Natural killer cell treated with Interleukin-12 subunit alpha and Interleukin-12 subunit beta and Interleukin-15 and Interleukin-18, amount 100 ng/mL, for 72 hours (primary cell): ENCODE results near the gene NEU1. TPM values are rescaled to one million over a fixed set of nuclear protein-coding genes. Genes with fewer than 3 reads are reported as not detected.

Experiments
- ATAC-seq, 2 donors: fragments of 150-1000 bp; cut with Tn5 transposase in 1 of 2; sonication (Bioruptor Pico), chemical (Tn5 transposase) in 1 of 2; 2 replicates each; pipeline ENCODE4 v1.10.0; 2021
- DNase-seq: peaks from one replicate; pipeline ENCODE4 v3.0.0; 2022; ENCODE audit warnings: low spot score
- H3K27ac Mint-ChIP-seq, 2 donors: 1 replicate in 1 of 2; 2 replicates in 1 of 2; pipeline ENCODE4 v1.8.0; 2022; ENCODE audit warnings: mixed read lengths in 2 of 2, mild to moderate bottlenecking in 1 of 2, moderate library complexity in 1 of 2
- H3K27me3 Mint-ChIP-seq, 2 donors: 1 replicate in 1 of 2; 2 replicates in 1 of 2; pipeline ENCODE4 v1.8.0; 2022; ENCODE audit warnings: mixed read lengths in 2 of 2
- H3K36me3 Mint-ChIP-seq: one replicate; pipeline ENCODE4 v1.8.0; 2022; ENCODE audit warnings: mixed read lengths
- H3K4me1 Mint-ChIP-seq, 2 donors: 1 replicate in 1 of 2; 2 replicates in 1 of 2; pipeline ENCODE4 v1.8.0; 2022; ENCODE audit warnings: low read depth in 2 of 2, mixed read lengths in 2 of 2, mild to moderate bottlenecking in 1 of 2
- H3K4me3 Mint-ChIP-seq: one replicate; pipeline ENCODE4 v1.8.0; 2022; ENCODE audit warnings: mixed read lengths
- H3K9me3 Mint-ChIP-seq: 2 replicates; pipeline ENCODE4 v1.8.0; 2022; ENCODE audit warnings: mixed read lengths
- total RNA-seq, 2 donors: library from RNA; stranded (reverse); gene quantifications; one replicate each; pipeline ENCODE4 v1.2.3, GENCODE V29; 2022

Gene NEU1
- total RNA-seq, 2 donors from 2014 or later, result 37.2 to 46.6 TPM

GRCh38 chr6:31900917-31901414 lies 38.3 kb upstream of the NEU1 start:
- Mint-ChIP-seq H3K36me3 (no peaks in the 10 kb centered on the region), H3K4me1 (peaks cover 35 to 39% of the 10 kb centered on the region in 2 donors), H3K4me3 (peak overlapping the region; percentile 30), H3K27ac (no peak overlapping the region), H3K27me3 (no peaks in the 10 kb centered on the region), H3K9me3 (no peaks in the 10 kb centered on the region)
- no peak for DNase-seq
- ATAC-seq, result no peak

- H3K4me1 Mint-ChIP-seq, result peaks cover 39 to 44% of the 10 kb centered on the region in 2 donors
- H3K36me3 Mint-ChIP-seq, result no peaks in the 10 kb centered on the region
- H3K4me3 Mint-ChIP-seq, result peak overlapping the region; percentile 95
- no peak for DNase-seq
- no peaks in the 10 kb centered on the region for H3K27me3 Mint-ChIP-seq
- ATAC-seq, result no peak
- H3K9me3 Mint-ChIP-seq, result no peaks in the 10 kb centered on the region
- peak overlapping the region; percentile 21 to 81 for H3K27ac Mint-ChIP-seq
Measured at GRCh38 chr6:31899882-31900722, 37.5 kb upstream of the NEU1 start.

GRCh38 chr6:31899215-31899614 lies 36.6 kb upstream of the NEU1 start:
- no peaks in the 10 kb centered on the region for H3K9me3 Mint-ChIP-seq
- H3K4me1 Mint-ChIP-seq, result peaks cover 39 to 44% of the 10 kb centered on the region in 2 donors
- ATAC-seq, result no peak

GRCh38 chr6:31898383-31899011 lies 35.9 kb upstream of the NEU1 start:
- Mint-ChIP-seq H3K4me3 (peak overlapping the region; percentile 95), H3K27ac (peak overlapping the region; percentile 81 to 97), H3K9me3 (no peaks in the 10 kb centered on the region), H3K4me1 (peaks cover 39 to 44% of the 10 kb centered on the region in 2 donors), H3K36me3 (no peaks in the 10 kb centered on the region), H3K27me3 (no peaks in the 10 kb centered on the region)
- DNase-seq (no peak), ATAC-seq (no peak)

More at GRCh38 chr6:31899215-31899614, 36.6 kb upstream of the NEU1 start:
- no peak for DNase-seq
- peak overlapping the region; percentile 95 for H3K4me3 Mint-ChIP-seq
- peak overlapping the region; percentile 21 to 81 for H3K27ac Mint-ChIP-seq
- no peaks in the 10 kb centered on the region for H3K27me3 Mint-ChIP-seq
- H3K36me3 Mint-ChIP-seq, result no peaks in the 10 kb centered on the region

- peak; percentile 91 for DNase-seq
- Mint-ChIP-seq H3K27me3 (no peaks in the 10 kb centered on the region), H3K4me1 (peaks cover 36 to 40% of the 10 kb centered on the region in 2 donors), H3K27ac (peak within 1 kb of the TSS; percentile 81 to 97), H3K4me3 (peak within 1 kb of the TSS; percentile 95), H3K36me3 (no peaks in the 10 kb centered on the region), H3K9me3 (no peaks in the 10 kb centered on the region)
- peak; percentile 81 to 87 for ATAC-seq
Measured at GRCh38 chr6:31897612-31898382, 35.2 kb upstream of the NEU1 start, which contains the start of gene EHMT2. Gene EHMT2 (minus strand): TSS chr6:31897698. CDS start chr6:31897677, 21 bp downstream.

- DNase-seq (no peak), ATAC-seq (peak; percentile 2 to 9)
- H3K27me3 Mint-ChIP-seq, result no peaks in the 10 kb centered on the region
- H3K27ac Mint-ChIP-seq, result peak overlapping the region; percentile 74 to 78
- no peaks in the 10 kb centered on the region for H3K9me3 Mint-ChIP-seq
- H3K4me3 Mint-ChIP-seq, result peak overlapping the region; percentile 83
- H3K4me1 Mint-ChIP-seq, result peaks cover 34 to 35% of the 10 kb centered on the region in 2 donors
- H3K36me3 Mint-ChIP-seq, result no peaks in the 10 kb centered on the region
Measured at GRCh38 chr6:31896856-31897611, 34.4 kb upstream of the NEU1 start.

GRCh38 chr6:31896493-31896855 lies 33.9 kb upstream of the NEU1 start:
- DNase-seq, result no peak
- Mint-ChIP-seq H3K36me3 (no peaks in the 10 kb centered on the region), H3K27me3 (no peaks in the 10 kb centered on the region), H3K27ac (peak overlapping the region; percentile 74 to 78), H3K9me3 (no peaks in the 10 kb centered on the region), H3K4me3 (peak overlapping the region; percentile 83), H3K4me1 (peaks cover 34 to 35% of the 10 kb centered on the region in 2 donors)
- ATAC-seq, result no peak

- peak overlapping the region in 1 of 2 donors; percentile 30 for H3K27ac Mint-ChIP-seq
- ATAC-seq (no peak), DNase-seq (no peak)
- H3K4me3 Mint-ChIP-seq, result no peak overlapping the region
- H3K4me1 Mint-ChIP-seq, result peaks cover 16% of the 10 kb centered on the region in 2 donors
- H3K9me3 Mint-ChIP-seq, result no peaks in the 10 kb centered on the region
- peaks cover 4% of the 10 kb centered on the region for H3K36me3 Mint-ChIP-seq
- no peaks in the 10 kb centered on the region for H3K27me3 Mint-ChIP-seq
Measured at GRCh38 chr6:31892821-31893220, 30.2 kb upstream of the NEU1 start.

- no peak for DNase-seq
- no peak overlapping the region for H3K4me3 Mint-ChIP-seq
- H3K36me3 Mint-ChIP-seq, result peaks cover 10% of the 10 kb centered on the region
- ATAC-seq, result no peak
- H3K9me3 Mint-ChIP-seq, result no peaks in the 10 kb centered on the region
- H3K27ac Mint-ChIP-seq, result no peak overlapping the region
- no peaks in the 10 kb centered on the region for H3K27me3 Mint-ChIP-seq
- H3K4me1 Mint-ChIP-seq, result peaks cover 4 to 6% of the 10 kb centered on the region in 2 donors
Measured at GRCh38 chr6:31889331-31889972, 26.8 kb upstream of the NEU1 start.

GRCh38 chr6:31888276-31889258 lies 25.9 kb upstream of the NEU1 start:
- H3K4me1 Mint-ChIP-seq, result peaks cover 4 to 6% of the 10 kb centered on the region in 2 donors
- ATAC-seq (peak in 1 of 2 donors; percentile 25), DNase-seq (no peak)
- H3K27ac Mint-ChIP-seq, result no peak overlapping the region
- peaks cover 10% of the 10 kb centered on the region for H3K36me3 Mint-ChIP-seq
- H3K9me3 Mint-ChIP-seq, result no peaks in the 10 kb centered on the region
- no peaks in the 10 kb centered on the region for H3K27me3 Mint-ChIP-seq
- H3K4me3 Mint-ChIP-seq, result no peak overlapping the region

- peaks cover 4 to 5% of the 10 kb centered on the region in 2 donors for H3K4me1 Mint-ChIP-seq
- H3K4me3 Mint-ChIP-seq, result no peak overlapping the region
- ATAC-seq (peak in 1 of 2 donors; percentile 34), DNase-seq (no peak)
- no peak overlapping the region for H3K27ac Mint-ChIP-seq
- no peaks in the 10 kb centered on the region for H3K27me3 Mint-ChIP-seq
- H3K9me3 Mint-ChIP-seq, result no peaks in the 10 kb centered on the region
- H3K36me3 Mint-ChIP-seq, result peaks cover 10% of the 10 kb centered on the region
Measured at GRCh38 chr6:31887173-31888007, 24.8 kb upstream of the NEU1 start.
